H1 (cell line): ENCODE results near the gene C1QTNF1. TPM values are rescaled to one million over a fixed set of nuclear protein-coding genes. Genes with fewer than 3 reads are reported as not detected.

Experiments used
- CTCF ChIA-PET: fragments of 300-600 bp; sonication (Branson Sonifier 250); formaldehyde crosslinking; loops from one replicate; lab custom pipeline; 2021; ENCODE audit not compliant: partially characterized antibody; lab: Charles Lee
- POLR2A ChIA-PET: fragments of 300-600 bp; sonication (Branson Sonifier 250); formaldehyde crosslinking; loops from one replicate; lab custom pipeline; 2021; ENCODE audit warnings: inconsistent platforms; ENCODE audit not compliant: partially characterized antibody; lab: Charles Lee
- DNase-seq, 2 experiments: peaks; one replicate each; pipeline versions ENCODE4 v3.0.0 to v3.0.0-alpha.2; 2010 to 2022; ENCODE audit warnings: low spot score in 2 of 2, low read depth in 1 of 2, mixed read lengths in 1 of 2
- FAIRE-seq: peaks from 2 replicates; lab custom pipeline; 2011; peaks lifted over from hg19 to GRCh38; lab: Jason Lieb, UNC
- H2AFZ ChIP-seq: 2 replicates; pipeline ENCODE4 v1.8.1; 2012; ENCODE audit warnings: low read length, inconsistent platforms
- H2AK5ac ChIP-seq: 2 replicates; pipeline ENCODE4 v1.6.1; 2013; ENCODE audit warnings: low read depth, low read length
- H2BK120ac ChIP-seq: replicated peaks from 2 replicates; pipeline ENCODE3; 2013; ENCODE audit warnings: low read depth, low read length, inconsistent platforms
- H2BK12ac ChIP-seq: 2 replicates; pipeline ENCODE4 v1.6.1; 2013; ENCODE audit warnings: low read depth, low read length
- H2BK15ac ChIP-seq: 2 replicates; pipeline ENCODE4 v1.6.1; 2013; ENCODE audit warnings: low read length
- H2BK20ac ChIP-seq: 2 replicates; pipeline ENCODE4 v1.6.1; 2013; ENCODE audit warnings: low read length
- H2BK5ac ChIP-seq: 2 replicates; pipeline ENCODE4 v1.6.1; 2013; ENCODE audit warnings: low read depth, low read length
- H3K14ac ChIP-seq: 2 replicates; pipeline ENCODE4 v1.6.1; 2013; ENCODE audit warnings: inconsistent platforms; ENCODE audit not compliant: insufficient read length
- H3K18ac ChIP-seq: 2 replicates; pipeline ENCODE4 v1.6.1; 2013; ENCODE audit warnings: low read length; ENCODE audit errors: extremely low read depth
- H3K23ac ChIP-seq: 2 replicates; pipeline ENCODE4 v1.6.1; 2013; ENCODE audit warnings: inconsistent platforms; ENCODE audit not compliant: insufficient read length
- H3K23me2 ChIP-seq: 2 replicates; pipeline ENCODE4 v1.6.1; 2013; ENCODE audit warnings: low read depth, low read length
- H3K27ac ChIP-seq: 2 replicates; pipeline ENCODE4 v1.6.1; 2011; ENCODE audit warnings: low read depth, low read length, inconsistent platforms
- H3K27me3 ChIP-seq, 4 experiments: replicated peaks in 1 of 4; 1 replicate in 1 of 4; 2 replicates in 3 of 4; pipeline versions ENCODE4 v1.6.1 to v1.8.1; 2011 to 2013; ENCODE audit warnings: low read length in 3 of 4, mild to moderate bottlenecking in 3 of 4, inconsistent platforms in 2 of 4, mixed read lengths in 2 of 4, moderate library complexity in 1 of 4; ENCODE audit not compliant: control insufficient read depth in 3 of 4, insufficient read depth in 3 of 4; ENCODE audit errors: extremely low read depth in 1 of 4
- H3K36me3 ChIP-seq, 4 experiments: 2 replicates each; pipeline versions ENCODE4 v1.6.1 to v1.8.1; 2011 to 2013; ENCODE audit warnings: mild to moderate bottlenecking in 4 of 4, low read length in 3 of 4, moderate library complexity in 2 of 4, control low read depth in 1 of 4, inconsistent platforms in 1 of 4; ENCODE audit not compliant: insufficient read depth in 4 of 4, control insufficient read depth in 2 of 4
- H3K4ac ChIP-seq: replicated peaks from 2 replicates; pipeline ENCODE3; 2013; ENCODE audit warnings: low read length, low read depth, mixed read lengths, inconsistent platforms; ENCODE audit not compliant: insufficient read length
- H3K4me1 ChIP-seq, 4 experiments: replicated peaks in 1 of 4; 1 replicate in 1 of 4; 2 replicates in 3 of 4; pipeline versions ENCODE4 v1.6.1 to v1.8.1; 2011 to 2013; ENCODE audit warnings: low read length in 3 of 4, inconsistent platforms in 2 of 4, mixed read lengths in 1 of 4; ENCODE audit not compliant: insufficient read depth in 4 of 4, control insufficient read depth in 3 of 4
- H3K4me2 ChIP-seq, 2 experiments: 2 replicates each; pipeline versions ENCODE4 v1.6.1 to v1.8.1; 2011 to 2013; ENCODE audit warnings: low read depth in 2 of 2, low read length in 2 of 2, control low read depth in 1 of 2, inconsistent platforms in 1 of 2, mild to moderate bottlenecking in 1 of 2; ENCODE audit not compliant: insufficient read depth in 1 of 2
- H3K4me3 ChIP-seq, 4 experiments: fragments of 200-600, 300-600 bp in 1 of 4; sonication (generic), shearing (Covaris generic), sonication (Bioruptor Twin) in 1 of 4; 2 replicates each; pipeline versions ENCODE4 v1.5.1 to v1.8.1; 2011 to 2016; ENCODE audit warnings: low read length in 4 of 4, low read depth in 3 of 4, control low read depth in 2 of 4, inconsistent platforms in 2 of 4, mild to moderate bottlenecking in 2 of 4, mixed read lengths in 1 of 4, moderate library complexity in 1 of 4; ENCODE audit not compliant: insufficient read depth in 2 of 4; ENCODE audit errors: extremely low read depth in 1 of 4
- H3K56ac ChIP-seq: replicated peaks from 2 replicates; pipeline ENCODE3; 2013; ENCODE audit warnings: low read depth, mild to moderate bottlenecking, mixed read lengths, low read length, inconsistent platforms; ENCODE audit not compliant: insufficient read length
- H3K79me1 ChIP-seq: 2 replicates; pipeline ENCODE4 v1.6.1; 2013; ENCODE audit warnings: low read depth, low read length, control low read depth
- H3K79me2 ChIP-seq, 2 experiments: 2 replicates each; pipeline versions ENCODE4 v1.6.1 to v1.8.1; 2012 to 2013; ENCODE audit warnings: low read length in 2 of 2, mild to moderate bottlenecking in 2 of 2, inconsistent platforms in 1 of 2; ENCODE audit not compliant: insufficient read depth in 2 of 2, control insufficient read depth in 1 of 2
- H3K9ac ChIP-seq, 4 experiments: replicated peaks in 1 of 4; 1 replicate in 1 of 4; 2 replicates in 3 of 4; pipeline versions ENCODE4 v1.6.1 to v1.8.1; 2011 to 2013; ENCODE audit warnings: low read depth in 3 of 4, low read length in 3 of 4, control low read depth in 2 of 4, mild to moderate bottlenecking in 2 of 4, moderate library complexity in 2 of 4, inconsistent platforms in 1 of 4; ENCODE audit errors: extremely low read depth in 1 of 4
- H3K9me3 ChIP-seq, 2 experiments: 2 replicates each; pipeline versions ENCODE4 v1.6.1 to v1.8.1; 2012 to 2013; ENCODE audit warnings: mild to moderate bottlenecking in 2 of 2, moderate library complexity in 2 of 2, control low read depth in 1 of 2, inconsistent platforms in 1 of 2, low read depth in 1 of 2, low read length in 1 of 2, mixed read lengths in 1 of 2; ENCODE audit not compliant: insufficient read depth in 2 of 2
- H4K20me1 ChIP-seq, 2 experiments: replicated peaks in 1 of 2; 2 replicates each; pipeline versions ENCODE3 to v1.8.1; 2011 to 2013; ENCODE audit warnings: inconsistent platforms in 2 of 2, low read length in 2 of 2, mild to moderate bottlenecking in 1 of 2; ENCODE audit not compliant: insufficient read depth in 2 of 2, control insufficient read depth in 1 of 2
- H4K5ac ChIP-seq: 2 replicates; pipeline ENCODE4 v1.6.1; 2013; ENCODE audit warnings: low read length, low read depth, mixed read lengths, inconsistent platforms; ENCODE audit not compliant: insufficient read length
- H4K8ac ChIP-seq: 2 replicates; pipeline ENCODE4 v1.8.0; 2013; ENCODE audit warnings: mild to moderate bottlenecking, moderate library complexity, low read length, inconsistent platforms; ENCODE audit not compliant: insufficient read depth; ENCODE audit errors: extremely low read depth
- H4K91ac ChIP-seq: replicated peaks from 2 replicates; pipeline ENCODE3; 2013; ENCODE audit warnings: low read length, mixed read lengths, inconsistent platforms; ENCODE audit not compliant: insufficient read length
- BACH1 ChIP-seq: IDR thresholded peaks from 2 replicates; pipeline ENCODE4 v1.6.1; 2012; ENCODE audit warnings: low read length, improper control_type of control experiment
- CBX5 ChIP-seq: fragments of 300-800, 300-1000 bp; sonication (generic); IDR thresholded peaks from 2 replicates; pipeline ENCODE4 v1.7.1; 2016; ENCODE audit warnings: antibody characterized with exemption, low read length, low read depth
- HDAC2 ChIP-seq, 2 experiments: fragments of 300-600 bp in 1 of 2; sonication (generic) in 1 of 2; IDR thresholded peaks; 2 replicates each; pipeline ENCODE4 v1.6.1; 2011 to 2012; ENCODE audit warnings: low read depth in 2 of 2, low read length in 2 of 2, mild to moderate bottlenecking in 2 of 2, moderate library complexity in 2 of 2, borderline replicate concordance in 1 of 2, inconsistent platforms in 1 of 2
- KDM1A ChIP-seq: fragments of 200-600, 300-600 bp; sonication (generic); IDR thresholded peaks from 2 replicates; pipeline ENCODE4 v1.7.1; 2016; ENCODE audit warnings: mild to moderate bottlenecking, low read length, borderline replicate concordance
- KDM4A ChIP-seq: IDR thresholded peaks from one replicate; pipeline ENCODE4 v1.7.1; 2012; ENCODE audit warnings: low read depth, mild to moderate bottlenecking, moderate library complexity, low read length, inconsistent platforms; ENCODE audit not compliant: severe bottlenecking
- MAFK ChIP-seq: IDR thresholded peaks from 2 replicates; pipeline ENCODE4 v1.6.1; 2012; ENCODE audit warnings: low read depth, mild to moderate bottlenecking, improper control_type of control experiment, low read length
- RAD21 ChIP-seq, 2 experiments: IDR thresholded peaks in 1 of 2; conservative IDR thresholded peaks in 1 of 2; 2 replicates each; pipeline ENCODE4 v1.6.1; 2011; ENCODE audit warnings: low read depth in 2 of 2, low read length in 2 of 2, improper control_type of control experiment in 1 of 2, inconsistent platforms in 1 of 2, mild to moderate bottlenecking in 1 of 2, moderate library complexity in 1 of 2
- TEAD4 ChIP-seq: IDR thresholded peaks from 2 replicates; pipeline ENCODE4 v1.6.1; 2012; ENCODE audit warnings: low read depth, low read length, inconsistent platforms, mixed read lengths
- YY1 ChIP-seq: IDR thresholded peaks from 2 replicates; pipeline ENCODE4 v1.6.1; 2011; ENCODE audit warnings: low read depth, mild to moderate bottlenecking, low read length
- ZNF274 ChIP-seq: IDR thresholded peaks from 2 replicates; pipeline ENCODE4 v1.7.0; 2012; ENCODE audit warnings: low read length, borderline replicate concordance; ENCODE audit errors: extremely low read depth
- WGBS, 2 experiments: shearing (Covaris generic) in 1 of 2; methylation state at CpG; one replicate each; pipeline versions ENCODE4 v1.1.6 to v1.1.7; 2013 to 2015; ENCODE audit warnings: low lambda C conversion rate in 2 of 2, mixed read lengths in 2 of 2, inconsistent platforms in 1 of 2, low coverage in 1 of 2, missing lambda C conversion rate in 1 of 2; ENCODE audit not compliant: insufficient replicate concordance in 2 of 2, insufficient coverage in 1 of 2, insufficient read length in 1 of 2; ENCODE audit errors: extremely low coverage in 1 of 2, missing lambda C conversion rate in 1 of 2; 5-methylcytosine and 5-hydroxymethylcytosine counted together
- polyA plus RNA-seq, 7 experiments: library from polyadenylated mRNA; depleted of rRNA in 3 of 7; stranded (reverse) in 5 of 7; unstranded in 2 of 7; fragments of >200 nt in 5 of 7; fragments of 200-250 nt in 2 of 7; gene quantifications; 1 replicate in 5 of 7; 2 replicates in 1 of 7; 4 replicates in 1 of 7; pipeline versions ENCODE4 v1.2.1 to v1.2.3, GENCODE V29; 2011 to 2013; ENCODE audit warnings: missing spikeins in 2 of 7, mixed read lengths in 2 of 7
- total RNA-seq: library from RNA; stranded (reverse); fragmentation: NEBNext Ultra II Directional; extraction: Animal tissue kit (Norgen Biotek cat#: 25700); gene quantifications from 2 replicates; pipeline ENCODE4 v1.2.1, GENCODE V29; 2021

C1QTNF1 gene
- total and polyA plus RNA-seq, 2 of the 8 experiments (the other 6 are each of a cell fraction or from before 2014, with no cell fraction given) = 1.5 to 2.5 TPM

GRCh38 chr17:79036181-79036580 lies 12.2 kb downstream of the C1QTNF1 start:
- Histone ChIP-seq H3K23ac (no peak overlapping the region), H4K5ac (no peak overlapping the region), H2BK15ac (no peak overlapping the region), H3K9ac (no peak overlapping the region), H3K27ac (no peak overlapping the region), H2AFZ (no peak overlapping the region), H3K56ac (no peak overlapping the region), H3K4ac (no peak overlapping the region), H2BK12ac (no peak overlapping the region), H4K91ac (no peak overlapping the region), H3K14ac (no peak overlapping the region), H4K8ac (no peak overlapping the region), H3K4me3 (no peak overlapping the region), H2BK20ac (no peak overlapping the region), H3K79me2 (no peaks in the 10 kb centered on the region), H4K20me1 (peaks cover 0 to 2% of the 10 kb centered on the region in 2 experiments), H3K23me2 (no peaks in the 10 kb centered on the region), H3K27me3 (peaks cover 0 to 3% (median 1%) of the 10 kb centered on the region in 4 experiments; a peak in 3 of 7 replicates), H3K4me2 (no peak overlapping the region), H3K9me3 (no peaks in the 10 kb centered on the region), H3K4me1 (no peaks in the 10 kb centered on the region), H3K36me3 (no peaks in the 10 kb centered on the region), H3K18ac (no peak overlapping the region), H3K79me1 (no peaks in the 10 kb centered on the region), H2BK5ac (no peak overlapping the region), H2BK120ac (no peak overlapping the region), H2AK5ac (no peak overlapping the region)
- DNase-seq (no peak), FAIRE-seq (no peak)
- POLR2A ChIA-PET = no interaction called here
- CTCF ChIA-PET = interaction anchor here (0.6 to 6.8 kb wide), 10 partner anchors 9 to 357 kb away, joined by 3 to 63 read pairs (median 3); no protein-coding TSS in a partner anchor
- WGBS, 2 experiments = 93% methylated on average over 6 of the region's 6 CpGs; no CpG with 5 or more reads in 1 of the 2 experiments
- TF ChIP-seq ZNF274 (no peak), HDAC2 (IDR thresholded peaks at IDR 0.05; ENCODE audit: borderline replicate concordance in 1 of 2, low read depth in 2 of 2, low read length in 2 of 2) (no peak), BACH1 (no peak), TEAD4 (no peak), KDM1A (no peak), RAD21 (IDR thresholded peaks at IDR 0.05 in 1 of 2, conservative IDR thresholded peaks at IDR 0.05 in 1 of 2; ENCODE audit: low read depth in 2 of 2, low read length in 2 of 2) (no peak), YY1 (no peak), KDM4A (no peak), CBX5 (no peak), MAFK (no peak)
